ENCODE data around the gene TBX15.

Gene TBX15

DNA sequence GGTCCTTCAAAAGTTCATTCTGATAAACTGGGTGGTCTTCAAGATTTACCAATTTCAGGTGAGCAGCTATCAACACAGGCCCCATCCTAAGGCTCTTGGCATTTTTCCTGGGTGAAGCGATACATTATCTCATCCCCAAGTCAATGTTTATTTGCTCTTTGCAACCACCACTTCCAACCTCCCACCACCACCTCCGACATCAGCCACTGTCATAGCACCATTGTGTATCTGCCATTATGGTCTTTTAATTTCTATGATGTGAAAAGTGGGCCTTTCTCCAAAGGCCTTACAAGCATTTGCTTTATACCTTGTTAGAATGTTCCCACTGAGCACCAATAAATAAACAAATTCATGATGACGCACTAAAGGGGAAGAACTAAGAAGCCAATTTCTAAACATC lies 47.2 kb downstream of the TBX15 start:
- DNase-seq (ENCODE audit: extremely low read depth, low read depth): no peak
- TF ChIP-seq, protein P1, sequence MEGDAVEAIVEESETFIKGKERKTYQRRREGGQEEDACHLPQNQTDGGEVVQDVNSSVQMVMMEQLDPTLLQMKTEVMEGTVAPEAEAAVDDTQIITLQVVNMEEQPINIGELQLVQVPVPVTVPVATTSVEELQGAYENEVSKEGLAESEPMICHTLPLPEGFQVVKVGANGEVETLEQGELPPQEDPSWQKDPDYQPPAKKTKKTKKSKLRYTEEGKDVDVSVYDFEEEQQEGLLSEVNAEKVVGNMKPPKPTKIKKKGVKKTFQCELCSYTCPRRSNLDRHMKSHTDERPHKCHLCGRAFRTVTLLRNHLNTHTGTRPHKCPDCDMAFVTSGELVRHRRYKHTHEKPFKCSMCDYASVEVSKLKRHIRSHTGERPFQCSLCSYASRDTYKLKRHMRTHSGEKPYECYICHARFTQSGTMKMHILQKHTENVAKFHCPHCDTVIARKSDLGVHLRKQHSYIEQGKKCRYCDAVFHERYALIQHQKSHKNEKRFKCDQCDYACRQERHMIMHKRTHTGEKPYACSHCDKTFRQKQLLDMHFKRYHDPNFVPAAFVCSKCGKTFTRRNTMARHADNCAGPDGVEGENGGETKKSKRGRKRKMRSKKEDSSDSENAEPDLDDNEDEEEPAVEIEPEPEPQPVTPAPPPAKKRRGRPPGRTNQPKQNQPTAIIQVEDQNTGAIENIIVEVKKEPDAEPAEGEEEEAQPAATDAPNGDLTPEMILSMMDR (IDR thresholded peaks at IDR 0.05; ENCODE audit: low read depth, low read length, missing control alignments): no peak
- no peak overlapping the region for H3K4me3 ChIP-seq (replicated peaks; ENCODE audit: low read depth, low read length)

DNA sequence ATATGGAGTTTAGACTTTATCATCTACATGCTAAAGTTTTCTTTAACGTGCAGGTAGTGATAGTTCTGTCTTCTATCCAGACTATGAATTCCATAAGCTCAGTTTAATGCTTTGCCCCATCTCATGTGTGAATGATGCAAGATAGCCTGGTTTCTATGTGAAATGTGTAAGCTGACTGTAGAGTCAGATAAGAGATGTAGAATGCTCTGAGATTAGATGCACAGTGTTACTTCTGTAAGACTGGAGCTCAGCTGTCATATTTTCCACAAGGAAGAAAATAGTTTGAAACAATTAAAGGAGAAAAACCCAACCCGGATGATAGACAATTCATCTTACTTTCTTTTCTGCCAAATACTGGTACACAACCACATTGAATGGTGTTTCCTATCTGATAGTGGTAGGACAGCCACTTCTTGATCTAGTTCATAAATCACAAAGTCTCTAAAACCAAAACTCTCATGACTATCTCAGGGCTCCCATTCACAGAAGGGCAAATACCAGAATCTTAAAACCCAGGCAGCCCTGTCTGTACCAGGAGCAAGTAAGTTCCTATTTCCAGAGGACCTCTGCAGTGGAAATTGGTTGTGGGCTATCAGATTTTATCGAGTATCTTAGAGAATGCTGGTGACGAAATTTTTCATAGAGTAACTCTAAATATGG lies 50.6 kb downstream of the TBX15 start:
- TF ChIP-seq, protein P1 (IDR thresholded peaks at IDR 0.05; ENCODE audit: low read depth, low read length, missing control alignments): no peak
- DNase-seq (ENCODE audit: extremely low read depth, low read depth): no peak
- no peak overlapping the region for H3K4me3 ChIP-seq (replicated peaks; ENCODE audit: low read depth, low read length)

DNA sequence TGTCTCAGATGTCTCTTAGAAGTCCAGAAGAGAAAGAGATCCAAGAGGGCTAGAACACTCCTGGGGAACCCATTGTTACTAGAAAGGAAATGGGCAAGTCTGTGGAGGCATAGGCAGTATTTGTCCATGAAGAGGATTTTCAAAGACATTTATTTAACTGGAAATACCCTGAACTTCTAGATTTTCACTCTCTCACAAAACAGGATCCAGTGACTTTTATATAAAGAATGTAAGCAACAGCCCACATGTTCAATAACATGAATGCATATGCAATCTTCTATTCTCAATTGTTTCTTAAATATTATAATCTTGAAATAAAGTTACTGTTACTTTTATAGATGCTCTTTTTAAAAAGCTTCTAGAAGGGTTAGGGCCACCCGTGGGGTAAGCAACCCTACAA lies 53.4 kb downstream of the TBX15 start:
- TF ChIP-seq, protein P1 (IDR thresholded peaks at IDR 0.05; ENCODE audit: low read depth, low read length, missing control alignments): no peak
- no peak for DNase-seq (ENCODE audit: extremely low read depth, low read depth)
- no peak overlapping the region for H3K4me3 ChIP-seq (replicated peaks; ENCODE audit: low read depth, low read length)

DNA sequence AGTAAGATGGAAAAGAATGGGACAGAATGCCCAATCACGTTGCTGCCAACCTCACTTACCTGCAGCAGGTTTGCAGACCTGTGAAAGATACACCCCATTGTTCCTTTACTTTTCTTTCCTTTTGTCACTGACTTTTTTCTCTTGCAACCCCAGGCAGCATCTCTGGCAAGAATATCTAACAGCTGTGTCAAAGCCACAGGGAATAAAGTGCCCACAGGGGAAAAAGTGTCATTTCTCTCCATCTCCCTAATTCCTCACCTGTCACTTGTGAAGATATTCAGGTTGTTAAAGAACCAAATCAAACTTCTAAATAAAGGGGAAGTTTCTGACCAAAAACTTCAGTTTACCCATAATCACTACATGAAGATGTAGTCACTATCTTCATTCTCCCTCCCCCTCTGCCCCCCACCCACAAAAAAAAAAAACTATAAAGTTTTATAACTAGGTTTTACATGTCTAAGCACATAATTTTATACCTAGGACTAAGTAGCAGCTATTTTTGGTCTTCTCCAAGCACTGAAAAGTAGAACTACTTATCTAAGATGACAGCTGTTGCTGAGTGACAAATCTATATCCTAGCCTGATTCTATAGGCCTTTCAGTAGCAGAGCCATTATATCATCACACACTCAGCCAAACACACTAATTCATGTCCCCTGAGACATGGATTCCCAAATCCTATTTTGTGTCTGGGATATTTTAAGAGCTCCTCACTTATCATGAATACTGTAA lies 54.9 kb downstream of the TBX15 start:
- no peak overlapping the region for H3K4me3 ChIP-seq (replicated peaks; ENCODE audit: low read depth, low read length)
- TF ChIP-seq, protein P1 (IDR thresholded peaks at IDR 0.05; ENCODE audit: low read depth, low read length, missing control alignments): no peak
- DNase-seq (ENCODE audit: extremely low read depth, low read depth): no peak

DNA sequence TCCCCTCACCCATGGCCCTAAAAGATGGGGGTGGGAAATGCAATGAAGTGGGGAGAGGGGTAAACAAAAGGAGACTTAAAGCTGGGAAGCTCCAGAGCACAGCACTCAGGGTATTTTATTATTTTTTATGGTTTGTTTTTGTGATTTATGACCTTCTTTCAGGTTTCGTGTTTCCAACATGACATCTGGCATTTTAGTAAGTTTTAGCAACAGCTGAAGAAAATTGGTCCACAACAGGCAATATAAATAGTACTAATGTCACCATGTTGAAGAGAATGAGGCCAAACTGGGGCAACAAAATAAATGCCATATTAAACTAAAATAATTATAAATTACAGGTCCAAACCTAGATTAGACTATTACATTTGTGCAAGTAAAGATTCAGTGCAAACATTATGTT lies 56.3 kb downstream of the TBX15 start:
- TF ChIP-seq, protein P1 (IDR thresholded peaks at IDR 0.05; ENCODE audit: low read depth, low read length, missing control alignments): no peak
- no peak for DNase-seq (ENCODE audit: extremely low read depth, low read depth)

DNA sequence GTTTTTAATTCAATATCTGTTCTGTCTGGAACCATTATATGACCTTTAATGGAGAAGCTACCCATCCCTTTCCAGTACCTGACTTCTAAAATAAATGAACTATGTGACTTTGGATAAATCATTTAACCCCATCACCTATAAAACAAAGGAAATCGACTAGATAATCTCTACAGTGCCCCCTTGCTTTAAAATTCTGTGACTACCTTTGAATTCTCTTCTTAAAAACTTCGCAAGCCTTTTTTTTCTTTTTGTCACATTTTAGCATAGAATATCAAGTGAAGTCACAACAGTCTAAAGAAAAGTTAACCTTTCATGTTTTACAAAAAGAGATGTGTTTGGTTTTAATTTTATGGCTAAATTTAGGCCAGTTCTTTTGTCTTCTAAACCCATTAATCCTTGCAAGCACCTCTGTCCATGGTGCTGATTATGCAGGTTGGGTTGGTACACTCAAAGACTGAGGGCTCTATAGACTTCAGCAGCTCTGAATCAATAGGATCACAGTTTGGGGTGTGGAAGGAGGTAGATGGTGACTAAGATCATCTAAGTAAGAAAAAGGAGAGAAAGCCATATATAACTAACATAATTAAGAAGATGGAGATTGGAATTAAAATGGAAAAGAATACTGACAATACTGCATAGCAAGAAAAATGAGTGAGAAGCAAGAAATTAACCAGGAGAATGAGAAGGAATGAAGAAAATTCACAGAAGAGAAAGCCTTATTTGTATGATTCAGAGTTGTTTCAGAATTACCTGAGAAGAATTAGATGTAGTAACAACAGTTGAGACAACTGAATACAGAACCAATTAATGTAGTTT lies 59.2 kb downstream of the TBX15 start:
- H3K4me3 ChIP-seq (replicated peaks; ENCODE audit: low read depth, low read length): no peak overlapping the region
- TF ChIP-seq, protein P1 (IDR thresholded peaks at IDR 0.05; ENCODE audit: low read depth, low read length, missing control alignments): no peak
- peak; percentile 25 for DNase-seq (ENCODE audit: extremely low read depth, low read depth)

More for the DNA sequence above, 56.3 kb downstream of the TBX15 start:
- no peak overlapping the region for H3K4me3 ChIP-seq (replicated peaks; ENCODE audit: low read depth, low read length)

Measured in HFF-Myc (cell line).